Diencephalon (tissue), 1 donor: ENCODE data around the gene APPL2. TPM values are rescaled to one million over a fixed set of nuclear protein-coding genes. Genes with fewer than 3 reads are reported as not detected.

Experiments
- total RNA-seq: library from RNA; depleted of rRNA; stranded (reverse); fragments of >200 nt; gene quantifications from one replicate; pipeline ENCODE4 v1.2.3, GENCODE V29; 2014

The APPL2 gene, protein sequence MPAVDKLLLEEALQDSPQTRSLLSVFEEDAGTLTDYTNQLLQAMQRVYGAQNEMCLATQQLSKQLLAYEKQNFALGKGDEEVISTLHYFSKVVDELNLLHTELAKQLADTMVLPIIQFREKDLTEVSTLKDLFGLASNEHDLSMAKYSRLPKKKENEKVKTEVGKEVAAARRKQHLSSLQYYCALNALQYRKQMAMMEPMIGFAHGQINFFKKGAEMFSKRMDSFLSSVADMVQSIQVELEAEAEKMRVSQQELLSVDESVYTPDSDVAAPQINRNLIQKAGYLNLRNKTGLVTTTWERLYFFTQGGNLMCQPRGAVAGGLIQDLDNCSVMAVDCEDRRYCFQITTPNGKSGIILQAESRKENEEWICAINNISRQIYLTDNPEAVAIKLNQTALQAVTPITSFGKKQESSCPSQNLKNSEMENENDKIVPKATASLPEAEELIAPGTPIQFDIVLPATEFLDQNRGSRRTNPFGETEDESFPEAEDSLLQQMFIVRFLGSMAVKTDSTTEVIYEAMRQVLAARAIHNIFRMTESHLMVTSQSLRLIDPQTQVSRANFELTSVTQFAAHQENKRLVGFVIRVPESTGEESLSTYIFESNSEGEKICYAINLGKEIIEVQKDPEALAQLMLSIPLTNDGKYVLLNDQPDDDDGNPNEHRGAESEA
- total RNA-seq = 42.7 TPM

GRCh38 chr12:105235732-105236476 is at the start of gene APPL2:
APPL2 (minus strand) TSS chr12:105236174; CDS start chr12:105236012, 162 bp downstream.

Other genes starting within 250 kb of the APPL2 start
- gene NOPCHAP1, start 249.9 kb downstream of the APPL2 start, total RNA-seq = 19.8 TPM
- gene ALDH1L2, start 151.7 kb downstream of the APPL2 start, total RNA-seq = 8.3 TPM
- 82.1 TPM for gene WASHC4, start 128.4 kb downstream of the APPL2 start, total RNA-seq
- 36.7 TPM for gene C12orf75, start 94.5 kb upstream of the APPL2 start, total RNA-seq